ENCODE measurements around the gene CELA3A.
"Not testable (repeated sequence)": the region's sequence is repeated elsewhere in the genome, so short reads cannot be mapped to it uniquely, and the experiment has no call there.

CELA3A gene

GRCh38 chr1:21982122-21982521 lies 19.3 kb upstream of the CELA3A start:
- not testable (repeated sequence) for DNase-seq (ENCODE audit: low read depth)

DNA sequence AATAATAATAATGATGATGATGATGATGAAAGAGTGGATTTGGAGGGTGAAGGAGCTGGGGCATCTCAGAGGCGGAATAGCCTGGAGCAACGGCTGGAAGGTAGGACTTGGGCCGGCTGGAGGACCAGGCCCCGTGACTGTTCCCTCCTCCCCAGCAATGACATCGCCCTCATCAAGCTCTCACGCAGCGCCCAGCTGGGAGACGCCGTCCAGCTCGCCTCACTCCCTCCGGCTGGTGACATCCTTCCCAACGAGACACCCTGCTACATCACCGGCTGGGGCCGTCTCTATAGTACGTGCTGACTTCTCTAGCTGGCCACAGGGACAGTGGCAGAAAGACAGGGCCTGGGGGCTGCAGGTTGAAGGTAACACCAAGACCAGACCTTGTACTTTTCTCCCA lies 17.9 kb upstream of the CELA3A start:
- DNase-seq (ENCODE audit: low read depth) = not testable (repeated sequence)

GRCh38 chr1:21985893-21986292 lies 15.6 kb upstream of the CELA3A start:
- DNase-seq (ENCODE audit: low read depth) = not testable (repeated sequence)

GRCh38 chr1:21986386-21986785 lies 15.1 kb upstream of the CELA3A start:
- DNase-seq (ENCODE audit: low read depth) = not testable (repeated sequence)

GRCh38 chr1:21989672-21990393 lies 11.6 kb upstream of the CELA3A start:
- DNase-seq (ENCODE audit: low read depth) = not testable (repeated sequence)

- not testable (repeated sequence) for DNase-seq (ENCODE audit: low read depth)
Measured at GRCh38 chr1:21992186-21992585, 9.3 kb upstream of the CELA3A start.

GRCh38 chr1:21994716-21995115 lies 6.7 kb upstream of the CELA3A start:
- DNase-seq (ENCODE audit: low read depth) = not testable (repeated sequence)

DNA sequence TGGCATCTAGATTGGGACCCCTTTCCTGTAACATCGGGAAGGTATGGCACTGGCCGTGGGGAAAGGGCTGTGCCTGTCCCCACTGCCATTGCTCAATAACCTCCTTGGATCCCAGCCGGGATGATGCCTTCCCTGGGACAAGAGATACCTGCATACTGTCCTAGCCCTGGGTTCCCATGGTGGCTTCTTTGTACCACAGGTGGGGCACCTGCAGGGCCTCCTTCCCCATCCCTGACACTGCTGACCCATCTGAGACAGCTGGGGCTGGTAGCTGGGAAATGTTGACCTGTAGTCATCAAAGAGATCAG lies 4.8 kb upstream of the CELA3A start:
- DNase-seq (ENCODE audit: low read depth) = not testable (repeated sequence)

- DNase-seq (ENCODE audit: low read depth) = not testable (repeated sequence)
Measured at GRCh38 chr1:21997891-21998623, 3.4 kb upstream of the CELA3A start.

- DNase-seq (ENCODE audit: low read depth) = not testable (repeated sequence)
Measured at GRCh38 chr1:21998624-21999294, 2.7 kb upstream of the CELA3A start.

GRCh38 chr1:21999645-22000044 lies 1.8 kb upstream of the CELA3A start:
- DNase-seq (ENCODE audit: low read depth) = not testable (repeated sequence)

DNA sequence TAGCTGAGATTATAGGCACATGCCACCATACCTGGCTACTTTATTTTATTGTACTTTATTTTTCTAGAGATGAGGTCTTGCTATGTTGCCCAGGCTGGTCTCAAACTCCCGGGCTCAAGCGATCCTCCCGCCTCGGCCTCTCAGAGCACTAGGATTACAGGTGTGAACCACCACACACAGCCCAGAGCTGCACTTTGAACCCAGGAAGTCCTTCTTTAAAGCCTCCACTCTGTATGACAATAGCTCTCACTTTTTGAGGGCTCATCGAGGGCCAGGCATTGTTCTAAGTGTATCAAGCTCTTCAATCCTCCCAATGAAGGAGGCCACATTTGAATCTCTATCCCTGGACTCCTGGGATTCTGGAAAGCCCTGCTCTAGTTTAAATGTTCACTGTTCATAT lies 1.0 kb downstream of the CELA3A start:
- not testable (repeated sequence) for DNase-seq (ENCODE audit: low read depth)

GRCh38 chr1:22002875-22003274 lies 1.4 kb downstream of the CELA3A start:
- DNase-seq (ENCODE audit: low read depth) = not testable (repeated sequence)

DNA sequence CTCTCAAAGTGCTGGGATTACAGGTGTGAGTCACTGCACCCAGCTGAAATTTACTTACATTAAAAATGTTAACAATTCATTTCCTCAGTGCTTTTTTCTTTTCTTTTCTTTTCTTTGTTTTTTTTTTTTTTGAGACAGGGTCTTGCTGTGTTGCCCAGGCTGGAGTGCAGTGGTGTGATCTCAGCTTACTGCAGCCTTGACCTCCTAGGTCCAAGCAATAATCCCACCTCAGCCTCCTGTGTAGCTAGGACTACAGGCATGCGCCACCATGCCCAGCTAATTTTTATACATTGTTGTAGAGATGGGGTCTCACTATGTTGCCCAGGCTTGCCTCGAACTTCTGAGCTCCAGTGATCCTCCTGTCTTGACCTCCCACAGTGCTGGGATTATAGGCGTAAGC lies 2.5 kb downstream of the CELA3A start:
- not testable (repeated sequence) for DNase-seq (ENCODE audit: low read depth)

GRCh38 chr1:22005261-22006149 lies 4.0 kb downstream of the CELA3A start:
- not testable (repeated sequence) for DNase-seq (ENCODE audit: low read depth)

DNA sequence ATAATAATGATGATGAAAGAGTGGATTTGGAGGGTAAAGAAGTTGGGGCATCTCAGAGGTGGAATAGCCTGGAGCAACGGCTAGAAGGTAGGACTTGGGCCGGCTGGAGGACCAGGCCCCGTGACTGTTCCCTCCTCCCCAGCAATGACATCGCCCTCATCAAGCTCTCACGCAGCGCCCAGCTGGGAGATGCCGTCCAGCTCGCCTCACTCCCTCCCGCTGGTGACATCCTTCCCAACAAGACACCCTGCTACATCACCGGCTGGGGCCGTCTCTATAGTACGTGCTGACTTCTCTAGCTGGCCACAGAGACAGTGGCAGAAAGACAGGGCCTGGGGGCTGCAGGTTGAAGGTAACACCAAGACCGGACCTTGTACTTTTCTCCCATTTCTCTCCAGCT lies 5.3 kb downstream of the CELA3A start:
- not testable (repeated sequence) for DNase-seq (ENCODE audit: low read depth)

- DNase-seq (ENCODE audit: low read depth) = not testable (repeated sequence)
Measured at GRCh38 chr1:22007262-22007661, 5.8 kb downstream of the CELA3A start.

DNA sequence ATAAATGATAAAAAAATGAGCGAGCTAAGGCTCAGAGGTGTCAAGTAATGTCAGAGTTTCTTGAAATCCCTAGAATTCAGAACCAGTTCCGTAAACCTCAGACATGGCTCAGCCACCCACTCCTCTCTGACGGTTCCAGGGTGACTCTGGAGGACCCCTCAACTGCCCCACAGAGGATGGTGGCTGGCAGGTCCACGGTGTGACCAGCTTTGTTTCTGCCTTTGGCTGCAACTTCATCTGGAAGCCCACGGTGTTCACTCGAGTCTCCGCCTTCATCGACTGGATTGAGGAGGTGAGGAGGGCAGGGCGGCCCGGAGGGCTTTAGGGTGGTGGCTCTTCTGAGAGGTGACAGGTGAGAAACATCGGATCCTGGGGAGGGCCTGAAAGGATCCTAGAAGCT lies 8.1 kb downstream of the CELA3A start:
- not testable (repeated sequence) for DNase-seq (ENCODE audit: low read depth)

GRCh38 chr1:22012752-22013151 lies 11.3 kb downstream of the CELA3A start:
- DNase-seq (ENCODE audit: low read depth) = not testable (repeated sequence)

- not testable (repeated sequence) for DNase-seq (ENCODE audit: low read depth)
Measured at GRCh38 chr1:22014575-22015206, 13.2 kb downstream of the CELA3A start.

All from fibroblast of gingiva (primary cell).